HepG2 (cell line): ENCODE results near the gene OMG. TPM values are rescaled to one million over a fixed set of nuclear protein-coding genes. Genes with fewer than 3 reads are reported as not detected.
A peak's percentile ranks its signal among the peaks of the same experiment; 100 is the strongest.

Experiments used
- ATAC-seq: fragments of 200-7000 bp; cut with Tn5 transposase; 3 replicates; pipeline ENCODE4 v1.9.1; 2020; ENCODE audit warnings: mild to moderate bottlenecking, moderate library complexity
- BruUV-seq: library from RNA; stranded (reverse); fragments of 400-500 nt; replicated peaks from 2 replicates; lab custom pipeline; 2021; lab: Mats Ljungman, UMichigan
- CTCF ChIA-PET: fragments of 300-600 bp; formaldehyde crosslinking; extraction: SDS; loops from one replicate; lab custom pipeline; 2021; ENCODE audit warnings: low total read pairs, inconsistent platforms, low intra/inter-chr PET ratio; lab: Yijun Ruan, JAX
- POLR2A ChIA-PET: fragments of 350-600 bp; sonication (Branson Sonifier 250); formaldehyde crosslinking; loops from one replicate; lab custom pipeline; 2020; ENCODE audit warnings: antibody characterized with exemption, inconsistent platforms; lab: Yijun Ruan, JAX
- DNase-seq: peaks from one replicate; pipeline ENCODE4 v3.0.0-alpha.2; 2015; ENCODE audit warnings: low spot score
- FAIRE-seq: peaks from 3 replicates; lab custom pipeline; 2011; peaks lifted over from hg19 to GRCh38; lab: Jason Lieb, UNC
- H2AFZ ChIP-seq: one replicate; pipeline ENCODE4 v1.6.1; 2011; ENCODE audit warnings: low read length, inconsistent platforms
- H3K27ac ChIP-seq: fragments of 300-600 bp; 3 replicates; pipeline ENCODE4 v1.8.0; 2011; ENCODE audit warnings: mixed run types, mild to moderate bottlenecking, mixed read lengths, low read length, inconsistent platforms; ENCODE audit not compliant: insufficient read depth; ENCODE audit errors: extremely low read length
- H3K27me3 ChIP-seq, 2 experiments: fragments of 200-600 bp in 1 of 2; 2 replicates in 1 of 2; 3 replicates in 1 of 2; pipeline versions ENCODE4 v1.6.0 to v1.8.0; 2011; ENCODE audit warnings: low read length in 2 of 2, mild to moderate bottlenecking in 2 of 2, moderate library complexity in 2 of 2, inconsistent platforms in 1 of 2; ENCODE audit not compliant: insufficient read depth in 2 of 2, control insufficient read depth in 1 of 2
- H3K36me3 ChIP-seq, 2 experiments: fragments of 200-600 bp in 1 of 2; replicated peaks in 1 of 2; 2 replicates in 1 of 2; 3 replicates in 1 of 2; pipeline versions ENCODE4 v1.5.1 to v1.8.0; 2011; ENCODE audit warnings: low read length in 2 of 2, inconsistent platforms in 1 of 2; ENCODE audit not compliant: insufficient read depth in 2 of 2, control insufficient read depth in 1 of 2
- H3K4me1 ChIP-seq: 2 replicates; pipeline ENCODE4 v1.5.1; 2012; ENCODE audit warnings: low read length, inconsistent platforms; ENCODE audit not compliant: insufficient read depth
- H3K4me2 ChIP-seq: 2 replicates; pipeline ENCODE4 v1.6.0; 2011; ENCODE audit warnings: low read depth, low read length, inconsistent platforms
- H3K4me3 ChIP-seq, 3 experiments: fragments of 200-600 bp in 1 of 3; sonication (generic), shearing (Covaris generic) in 1 of 3; replicated peaks in 1 of 3; 2 replicates each; pipeline ENCODE4 v1.5.1; 2011 to 2016; ENCODE audit warnings: low read length in 3 of 3, inconsistent platforms in 2 of 3, low read depth in 2 of 3, mild to moderate bottlenecking in 2 of 3, control low read depth in 1 of 3, mixed read lengths in 1 of 3; ENCODE audit not compliant: insufficient read depth in 1 of 3
- H3K79me2 ChIP-seq: one replicate; pipeline ENCODE4 v1.6.1; 2011; ENCODE audit warnings: low read length, inconsistent platforms; ENCODE audit not compliant: insufficient read depth
- H3K9ac ChIP-seq: 2 replicates; pipeline ENCODE4 v1.6.0; 2011; ENCODE audit warnings: mild to moderate bottlenecking, low read depth, low read length, inconsistent platforms; ENCODE audit not compliant: insufficient read depth
- H3K9me3 ChIP-seq: 2 replicates; pipeline ENCODE4 v1.5.1; 2012; ENCODE audit warnings: mild to moderate bottlenecking, low read length
- H4K20me1 ChIP-seq: 2 replicates; pipeline ENCODE4 v1.6.0; 2011; ENCODE audit warnings: inconsistent platforms, mild to moderate bottlenecking, low read length, moderate library complexity; ENCODE audit not compliant: insufficient read depth
- CTCF ChIP-seq: sonication (generic); formaldehyde crosslinking; IDR thresholded peaks from 2 replicates; pipeline ENCODE4 v1.5.0; 2020; ENCODE audit warnings: mild to moderate bottlenecking, missing genetic modification reagents, moderate library complexity
- GLI4 ChIP-seq: sonication (generic); formaldehyde crosslinking; IDR thresholded peaks from 2 replicates; pipeline ENCODE4 v1.5.1; 2020; ENCODE audit warnings: missing genetic modification reagents, mild to moderate bottlenecking, moderate library complexity, borderline replicate concordance
- GZF1 ChIP-seq: sonication (generic); formaldehyde crosslinking; IDR thresholded peaks from 2 replicates; pipeline ENCODE4 v1.5.1; 2020; ENCODE audit warnings: mild to moderate bottlenecking, missing genetic modification reagents
- IRX3 ChIP-seq: sonication (generic); formaldehyde crosslinking; IDR thresholded peaks from 2 replicates; pipeline ENCODE4 v1.8.1; 2023; ENCODE audit warnings: mild to moderate bottlenecking, low read depth, missing genetic modification reagents, borderline replicate concordance
- ZBTB25 ChIP-seq: IDR thresholded peaks from 2 replicates; pipeline ENCODE4 v1.6.1; 2018; ENCODE audit warnings: missing genetic modification reagents
- ZIK1 ChIP-seq: sonication (generic); formaldehyde crosslinking; IDR thresholded peaks from 2 replicates; pipeline ENCODE4 v1.5.0; 2020; ENCODE audit warnings: mild to moderate bottlenecking, low read depth, missing genetic modification reagents, borderline replicate concordance
- ZNF17 ChIP-seq: sonication (generic); formaldehyde crosslinking; IDR thresholded peaks from 2 replicates; pipeline ENCODE4 v1.5.0; 2020; ENCODE audit warnings: mild to moderate bottlenecking, missing genetic modification reagents
- ZNF292 ChIP-seq: sonication (generic); formaldehyde crosslinking; IDR thresholded peaks from 2 replicates; pipeline ENCODE4 v1.8.1; 2022; ENCODE audit warnings: mild to moderate bottlenecking, low read depth, missing genetic modification reagents, borderline replicate concordance
- WGBS: methylation state at CpG from one replicate; pipeline ENCODE4 v1.1.6; 2017; ENCODE audit warnings: low lambda C conversion rate; 5-methylcytosine and 5-hydroxymethylcytosine counted together
- in situ Hi-C: cut with HindIII; loops from 2 replicates; pipeline ENCODE4 v1.10.0; 2017; ENCODE audit warnings: low pct_unique_long_range_greater_than_20kb; ENCODE audit not compliant: extremely low pct_ligation_motif_present
- intact Hi-C: fragments of 100-400 bp; cut with micrococcal nuclease; formaldehyde crosslinking; loops from one replicate; pipeline ENCODE4 v1.10.0; 2022; ENCODE audit not compliant: unreplicated experiment
- polyA plus RNA-seq, 8 experiments: library from polyadenylated mRNA; depleted of rRNA in 3 of 8; stranded (reverse) in 7 of 8; unstranded in 1 of 8; fragments of >200 nt; fragmentation: Illumina TruSeq in 4 of 8; extraction: Trizol in 4 of 8; gene quantifications; 2 replicates each; pipeline versions ENCODE4 v1.2.1 to v1.2.3, GENCODE V29; 2011 to 2016; ENCODE audit warnings: low read depth in 4 of 8, missing spikeins in 1 of 8, mixed read lengths in 1 of 8; ENCODE audit not compliant: insufficient read depth in 1 of 8
- total RNA-seq, 5 experiments: library from RNA; depleted of rRNA; stranded (reverse); fragments of >200 nt; fragmentation: Illumina TruSeq; extraction: Trizol; gene quantifications; 2 replicates each; pipeline ENCODE4 v1.2.3, GENCODE V29; 2016; ENCODE audit warnings: low read depth in 1 of 5

OMG gene
- total and polyA plus RNA-seq, 2 of the 13 experiments (the other 11 are each of a cell fraction or from before 2014, with no cell fraction given), result not detected

- Histone ChIP-seq H3K9ac (no peak overlapping the region), H4K20me1 (no peaks in the 10 kb centered on the region), H3K79me2 (no peaks in the 10 kb centered on the region), H3K4me1 (no peaks in the 10 kb centered on the region), H2AFZ (no peak overlapping the region), H3K9me3 (no peaks in the 10 kb centered on the region), H3K4me2 (no peak overlapping the region), H3K27me3 (no peaks in the 10 kb centered on the region), H3K27ac (no peak overlapping the region), H3K4me3 (no peak overlapping the region), H3K36me3 (peaks cover 0 to 21% of the 10 kb centered on the region in 2 experiments; a peak in 3 of 5 replicates)
- ATAC-seq (no peak), DNase-seq (no peak), FAIRE-seq (no peak)
- TSS peak; percentile 28 for BruUV-seq
- POLR2A ChIA-PET, result no interaction called here
- TF ChIP-seq GZF1 (CRISPR knock-in tag) (no peak), IRX3 (CRISPR knock-in tag) (no peak), CTCF (CRISPR knock-in tag) (no peak)
- CTCF ChIA-PET, result no interaction called here
- intact Hi-C loops, result no loop called here
- 96% methylated on average over 6 of the region's 6 CpGs for WGBS
- in situ Hi-C loops, result no loop called here
Observed at GRCh38 chr17:31339906-31340661, 43.0 kb upstream of the OMG start.

- DNase-seq (no peak), FAIRE-seq (no peak), ATAC-seq (no peak)
- Histone ChIP-seq H3K79me2 (no peaks in the 10 kb centered on the region), H3K4me2 (no peak overlapping the region), H3K4me1 (peaks cover 8% of the 10 kb centered on the region; the same call in 1 of the 2 replicates), H3K9me3 (no peaks in the 10 kb centered on the region), H3K9ac (no peak overlapping the region), H4K20me1 (no peaks in the 10 kb centered on the region), H3K36me3 (peaks cover 0 to 25% of the 10 kb centered on the region in 2 experiments; a peak in 4 of 5 replicates), H3K27me3 (no peaks in the 10 kb centered on the region), H3K4me3 (no peak overlapping the region), H3K27ac (no peak overlapping the region), H2AFZ (no peak overlapping the region)
- CTCF ChIA-PET, result no interaction called here
- intact Hi-C loops, result no loop called here
- TF ChIP-seq ZBTB25 (CRISPR knock-in tag) (no peak), GLI4 (CRISPR knock-in tag) (no peak), ZNF17 (CRISPR knock-in tag) (no peak), ZNF292 (no peak), ZIK1 (CRISPR knock-in tag) (no peak)
- POLR2A ChIA-PET, result no interaction called here
- in situ Hi-C loops, result no loop called here
- no TSS peak for BruUV-seq
Observed at GRCh38 chr17:31329221-31329620, 32.2 kb upstream of the OMG start.
